DMS153 (cell line): ENCODE data around the gene AFAP1.

Experiments used
- DNase-seq: peaks from one replicate; lab custom pipeline; 2025; lab: John Stamatoyannopoulos, UW

Gene AFAP1

DNA sequence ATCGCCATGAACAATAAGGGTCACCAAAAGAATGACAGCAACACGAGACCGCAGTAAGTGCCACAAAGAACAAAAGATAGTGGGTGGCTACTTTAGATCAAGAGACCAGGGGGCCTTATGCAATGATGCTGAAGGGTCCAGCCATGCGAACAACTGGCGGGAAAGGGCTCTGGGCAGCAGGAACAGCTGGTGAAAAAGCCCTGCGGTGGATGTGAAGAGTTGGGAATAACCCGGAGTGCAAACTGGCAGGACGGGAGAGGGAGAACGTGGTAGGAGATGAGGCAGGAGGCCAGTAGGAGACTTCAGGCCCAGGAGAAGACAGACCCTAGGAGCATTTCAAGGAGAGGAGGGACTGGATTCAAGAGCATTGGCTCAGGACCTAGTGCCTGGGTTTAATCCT lies 120.2 kb downstream of the AFAP1 start:
- DNase-seq: no peak

DNA sequence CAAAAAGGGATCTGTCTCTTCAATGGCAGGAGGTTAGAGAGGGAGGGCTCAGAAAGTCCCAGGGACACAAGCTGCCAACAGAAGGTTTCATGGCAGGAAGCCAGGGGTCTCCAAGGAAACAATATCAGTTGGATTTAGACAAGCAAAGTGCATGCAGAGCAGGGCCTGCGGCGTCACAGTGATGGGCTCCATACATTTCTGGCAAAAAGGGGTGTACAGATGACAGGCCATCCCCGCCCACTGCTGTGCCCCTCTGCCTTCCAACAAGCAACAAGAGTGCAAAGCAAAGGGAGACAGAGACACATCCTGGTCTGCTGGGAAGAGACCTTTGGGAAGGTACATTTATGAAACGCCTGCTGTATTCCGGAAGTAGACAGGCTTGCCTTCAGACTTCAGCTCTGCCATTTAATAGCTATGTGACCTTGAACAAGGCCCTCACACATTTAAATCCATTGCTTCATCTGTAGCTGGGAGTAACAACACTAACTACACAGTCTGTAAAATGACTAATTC lies 121.2 kb downstream of the AFAP1 start:
- DNase-seq: no peak

DNA sequence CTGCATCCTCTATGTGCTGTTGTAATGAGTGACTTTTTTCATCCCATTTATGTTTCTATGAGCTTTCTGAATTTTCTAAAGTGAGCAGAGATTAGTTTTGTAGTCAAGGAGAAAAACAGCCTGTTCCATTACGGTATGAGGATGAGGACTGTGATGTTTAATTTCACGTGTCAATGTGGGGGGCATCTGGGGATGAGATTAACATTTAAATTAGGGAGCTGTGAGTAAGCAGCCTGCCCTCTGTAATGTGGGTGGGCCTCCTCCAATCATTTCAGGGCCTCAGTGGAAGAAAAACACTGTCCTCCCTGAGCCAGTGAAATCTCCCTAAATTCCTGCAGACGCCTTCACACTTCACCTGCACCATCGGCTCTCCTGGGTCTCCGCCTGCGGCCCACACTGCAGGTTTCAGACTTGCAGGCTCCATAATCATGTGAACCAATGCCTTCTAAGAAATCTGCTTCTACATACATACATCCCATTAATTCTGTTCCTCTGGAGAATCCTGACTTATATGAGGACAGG lies 121.7 kb downstream of the AFAP1 start:
- no peak for DNase-seq

DNA sequence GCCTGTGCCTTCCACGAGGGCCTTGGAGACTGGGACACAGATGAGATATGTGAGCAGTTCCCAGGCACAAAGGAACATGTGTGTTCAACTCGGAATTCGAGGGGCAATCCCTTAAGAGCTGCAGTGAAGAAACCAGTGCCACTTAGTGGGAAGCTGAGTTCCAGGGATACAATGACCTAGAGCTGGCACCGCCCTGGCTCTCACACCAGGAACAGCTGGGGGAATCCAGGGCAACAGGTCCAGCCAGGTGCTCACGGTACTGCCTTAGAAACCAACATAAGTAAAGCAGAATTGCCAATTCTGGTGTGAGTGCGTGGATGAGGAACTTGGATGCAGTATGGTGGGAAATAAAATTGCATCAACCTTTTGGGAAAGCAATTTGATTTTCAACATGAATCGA lies 122.9 kb downstream of the AFAP1 start:
- DNase-seq: no peak

DNA sequence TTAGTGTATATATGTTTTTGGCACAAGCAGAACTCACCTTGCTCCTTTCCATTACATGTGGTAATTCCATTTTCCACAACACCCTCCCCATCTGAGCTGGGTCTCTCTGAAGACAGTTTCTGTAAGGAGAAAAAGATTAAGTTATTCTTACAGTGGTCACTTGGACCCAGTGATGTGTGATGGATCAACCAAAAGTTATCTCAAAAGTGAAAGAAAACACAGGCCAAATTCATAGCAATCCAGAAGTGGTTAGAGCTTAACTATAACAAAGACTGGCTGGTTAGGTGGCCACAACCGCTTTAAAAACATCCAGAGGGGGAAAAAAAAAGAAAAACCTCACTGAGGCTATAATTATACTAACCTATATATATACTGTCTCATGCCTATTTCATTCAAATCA lies 123.7 kb downstream of the AFAP1 start:
- no peak for DNase-seq

DNA sequence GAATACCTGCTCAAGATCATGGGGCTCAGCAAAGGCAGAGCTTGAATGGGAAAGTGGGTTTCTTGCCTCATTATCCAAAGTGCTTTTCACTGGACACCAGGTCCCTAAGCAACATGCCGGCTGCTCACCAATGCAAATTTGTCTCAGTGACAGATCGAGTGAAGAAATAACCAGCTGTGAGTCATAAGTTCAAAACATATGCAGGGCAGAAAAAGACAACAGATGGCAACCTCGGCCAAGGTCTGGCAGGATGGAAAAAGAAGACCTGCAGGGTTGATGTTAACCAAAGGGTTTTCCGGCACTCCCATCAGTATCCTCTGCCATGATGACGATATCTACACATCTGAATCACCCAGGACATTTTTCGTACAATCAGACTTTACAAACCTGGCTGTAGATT lies 124.1 kb downstream of the AFAP1 start:
- no peak for DNase-seq

DNA sequence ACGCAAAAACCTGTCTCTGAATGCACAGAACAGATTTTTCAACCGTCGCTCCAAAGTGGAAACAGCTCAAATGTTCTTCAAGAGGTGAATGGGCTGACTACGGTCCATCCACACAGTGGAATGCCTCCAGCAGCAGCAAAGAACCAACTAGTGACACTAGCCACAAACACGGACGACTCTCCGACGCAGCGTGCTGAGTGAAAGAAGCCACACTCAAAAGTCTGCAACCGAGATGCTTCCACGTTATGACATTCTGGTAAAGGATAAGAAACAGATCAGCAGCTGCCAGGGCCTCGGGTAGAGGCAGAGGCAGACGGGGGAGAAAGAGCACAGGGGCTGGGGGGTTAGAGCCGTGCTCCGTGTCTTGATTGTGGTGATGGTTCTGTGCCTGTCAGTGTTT lies 125.2 kb downstream of the AFAP1 start:
- no peak for DNase-seq

DNA sequence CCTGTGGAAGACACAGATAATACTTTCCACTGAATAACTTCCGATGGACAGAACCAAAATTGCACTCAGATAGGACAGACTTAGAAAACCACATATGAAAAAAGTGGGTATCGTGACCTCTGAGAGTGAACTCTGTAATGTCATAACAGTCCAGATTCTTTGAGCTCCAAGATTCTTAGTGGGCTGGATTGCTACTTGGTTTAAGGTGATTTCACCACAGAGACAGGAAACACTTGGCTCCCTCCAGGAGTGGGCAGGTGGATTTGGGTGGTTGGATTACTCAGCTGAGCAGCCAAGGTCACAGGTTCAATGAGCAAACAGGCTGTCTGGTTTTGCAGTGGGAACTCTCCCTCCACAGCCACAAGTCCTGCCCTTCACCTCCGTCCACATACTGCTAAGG lies 126.0 kb downstream of the AFAP1 start:
- DNase-seq: no peak

DNA sequence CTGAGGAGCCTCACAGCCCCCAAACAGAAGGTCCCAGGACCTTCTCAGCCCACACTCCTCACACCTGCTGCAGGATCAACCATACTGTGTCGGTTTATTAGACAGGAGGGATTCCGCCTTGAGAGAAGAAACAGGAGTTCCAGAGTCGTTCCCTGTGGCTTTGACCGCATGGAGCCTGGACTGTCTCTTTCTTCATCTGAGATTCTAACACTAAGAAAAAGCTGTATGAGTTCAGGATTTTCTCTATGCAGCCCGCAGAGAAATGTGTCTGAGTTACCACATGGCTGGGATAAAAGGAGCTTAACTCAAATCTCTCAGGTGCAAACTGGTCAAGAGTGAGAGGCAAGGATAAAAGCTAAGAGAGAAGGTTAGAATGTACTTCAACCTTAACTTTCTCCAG lies 126.7 kb downstream of the AFAP1 start:
- DNase-seq: no peak

DNA sequence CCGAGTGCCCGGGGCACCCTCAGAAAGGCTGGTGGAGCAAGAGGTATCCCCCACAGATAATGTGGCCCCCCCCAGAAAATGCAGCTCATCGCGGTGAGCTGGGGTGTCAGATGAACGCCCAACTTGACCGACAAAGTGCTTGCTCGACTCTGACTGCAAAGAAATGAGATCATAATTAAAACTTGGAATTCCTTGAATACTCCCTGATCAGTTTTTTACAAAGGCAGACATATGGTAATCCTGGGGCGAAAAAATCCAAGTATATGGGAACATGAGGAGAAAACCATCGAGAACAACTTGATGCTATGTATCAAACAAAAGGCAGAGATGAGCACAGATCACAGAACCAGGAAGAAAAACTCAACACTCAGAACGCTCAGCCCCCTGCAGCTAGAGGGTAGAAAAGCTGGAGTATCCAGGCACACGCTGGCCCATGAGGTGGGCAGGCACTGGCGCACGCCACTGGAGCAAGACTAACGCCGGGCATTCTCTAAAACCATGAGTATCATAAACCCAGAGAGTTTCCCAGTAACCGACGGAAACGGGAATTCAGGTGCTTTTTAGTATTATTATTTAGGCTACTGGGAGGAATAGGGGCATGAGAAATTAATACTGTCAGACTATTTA lies 127.3 kb downstream of the AFAP1 start:
- no peak for DNase-seq

DNA sequence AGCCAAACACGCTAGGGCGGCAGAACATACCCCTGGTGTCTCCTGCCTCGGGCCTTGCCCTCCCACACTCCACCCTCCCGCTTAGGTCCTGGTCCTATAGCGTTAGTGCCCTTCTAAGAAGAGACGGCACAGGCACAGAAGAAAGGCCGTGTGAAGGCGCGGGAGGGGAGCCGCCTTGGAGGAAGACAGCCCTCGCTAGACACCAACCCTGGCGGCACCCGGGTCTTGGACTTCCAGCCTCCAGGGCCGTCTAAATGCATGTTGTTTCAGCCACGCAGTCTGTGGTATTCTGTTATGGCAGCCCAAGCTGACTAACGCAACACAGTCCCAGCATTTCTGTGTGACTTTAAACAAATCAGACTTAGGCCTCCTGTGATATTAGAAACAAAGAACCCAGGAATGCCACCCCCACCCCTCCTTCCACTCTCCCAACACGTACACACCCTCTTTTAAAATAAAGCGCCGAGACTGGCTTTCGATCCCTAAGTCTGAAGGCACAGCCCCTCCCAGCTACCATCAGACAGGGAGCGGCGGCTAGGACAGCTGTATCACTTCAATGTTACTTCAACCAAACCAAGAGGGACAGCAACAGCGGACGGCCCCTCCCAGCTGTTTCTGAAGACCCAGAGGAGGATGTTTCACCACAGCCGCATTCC lies 128.0 kb downstream of the AFAP1 start:
- no peak for DNase-seq

DNA sequence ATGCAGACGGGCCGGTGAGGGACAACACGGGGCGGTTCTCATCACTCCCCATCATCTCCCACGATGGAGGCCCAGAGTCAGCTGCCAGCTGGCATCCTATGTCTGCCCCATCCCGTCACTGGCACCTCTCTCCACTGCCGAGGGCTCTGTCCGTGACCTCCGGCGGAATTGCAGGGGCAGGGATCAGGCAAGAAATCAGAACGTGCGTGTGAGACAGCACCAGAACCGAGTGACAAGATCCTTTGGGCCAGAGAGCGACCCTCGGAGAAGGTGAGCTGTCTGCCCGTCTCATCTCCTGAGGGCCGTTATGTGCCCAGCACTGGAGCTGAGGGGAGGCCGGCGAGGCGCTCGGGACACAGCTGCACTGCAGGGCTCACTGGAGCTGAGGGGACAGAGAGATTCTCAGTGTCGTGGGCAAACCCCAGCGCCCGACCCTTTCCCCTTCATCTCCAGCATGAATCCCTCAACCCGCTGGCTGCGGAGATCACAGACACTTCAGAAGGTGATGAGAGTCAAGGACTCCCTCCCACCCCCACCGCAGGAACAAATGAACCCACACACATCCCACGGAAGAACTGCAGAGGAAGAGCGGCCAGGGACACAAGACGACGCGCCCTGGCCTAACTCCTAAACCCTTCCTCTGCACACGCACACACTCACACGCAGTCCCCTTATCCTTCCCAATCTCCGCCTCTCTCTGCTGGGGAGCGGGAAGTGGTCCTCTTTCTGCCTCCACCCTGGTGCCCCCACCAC lies 128.7 kb downstream of the AFAP1 start:
- no peak for DNase-seq

DNA sequence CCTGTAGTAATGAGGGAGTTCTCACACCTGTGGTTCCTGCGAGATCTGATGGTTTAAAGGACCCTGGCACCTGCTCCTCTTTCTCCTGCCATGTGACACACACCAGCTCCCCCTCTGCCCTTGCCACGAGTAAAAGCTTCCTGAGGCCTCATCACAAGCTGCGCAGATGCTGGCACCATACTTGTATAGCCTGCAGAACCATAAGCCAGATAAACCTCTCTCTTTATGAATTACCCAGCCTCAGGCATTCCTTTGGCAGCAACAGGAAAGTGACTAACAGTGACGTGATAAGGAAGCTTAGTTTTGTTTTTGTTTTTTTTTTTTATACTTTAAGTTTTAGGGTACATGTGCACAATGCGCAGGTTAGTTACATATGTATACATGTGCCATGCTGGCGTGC lies 130.9 kb downstream of the AFAP1 start:
- DNase-seq: no peak

DNA sequence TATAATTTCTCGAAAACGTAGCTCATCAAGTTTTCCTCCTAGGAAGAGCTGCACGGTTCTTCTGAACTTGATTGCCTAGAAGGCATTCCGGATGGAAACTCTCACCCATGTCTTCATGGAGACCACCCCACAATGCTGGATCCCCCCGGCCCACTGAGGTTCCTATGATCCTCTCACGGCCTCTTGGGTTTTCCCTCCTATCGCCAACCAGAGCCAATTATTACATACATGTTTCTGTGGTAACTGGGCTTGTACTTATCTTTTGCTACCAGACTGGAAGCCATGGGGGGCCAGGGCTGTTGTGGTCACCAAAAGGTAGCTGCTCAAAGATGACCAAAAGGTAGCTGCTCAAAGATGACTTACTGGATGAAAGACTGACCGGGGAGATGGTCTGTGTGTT lies 131.5 kb downstream of the AFAP1 start:
- DNase-seq: no peak

DNA sequence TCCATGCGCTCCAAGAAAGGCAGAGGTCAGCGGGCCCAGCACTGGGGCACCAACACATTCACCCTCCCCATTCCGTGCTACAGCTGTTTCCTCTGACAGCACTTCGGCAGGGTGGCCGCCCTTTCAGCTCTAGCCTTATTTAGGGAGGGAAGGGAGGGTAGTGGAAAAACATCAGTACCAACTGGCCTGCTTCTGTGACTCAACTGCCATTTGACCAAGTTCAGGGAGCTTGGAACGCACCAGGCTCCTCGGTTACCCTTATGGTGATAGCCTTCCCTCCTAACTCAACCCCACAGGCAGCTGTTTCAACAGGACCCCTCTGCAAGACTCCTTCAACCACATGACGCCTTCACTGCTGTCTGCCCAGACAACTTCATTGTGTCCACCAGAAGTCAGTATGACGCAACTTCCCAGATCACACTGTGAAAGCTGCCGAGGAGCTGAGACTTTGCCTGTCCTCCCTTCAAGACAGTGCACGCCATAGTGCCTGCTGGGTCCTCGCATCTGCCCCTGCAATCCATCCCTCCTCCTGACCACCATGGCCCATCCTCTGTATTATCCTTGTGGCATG lies 132.2 kb downstream of the AFAP1 start:
- no peak for DNase-seq

DNA sequence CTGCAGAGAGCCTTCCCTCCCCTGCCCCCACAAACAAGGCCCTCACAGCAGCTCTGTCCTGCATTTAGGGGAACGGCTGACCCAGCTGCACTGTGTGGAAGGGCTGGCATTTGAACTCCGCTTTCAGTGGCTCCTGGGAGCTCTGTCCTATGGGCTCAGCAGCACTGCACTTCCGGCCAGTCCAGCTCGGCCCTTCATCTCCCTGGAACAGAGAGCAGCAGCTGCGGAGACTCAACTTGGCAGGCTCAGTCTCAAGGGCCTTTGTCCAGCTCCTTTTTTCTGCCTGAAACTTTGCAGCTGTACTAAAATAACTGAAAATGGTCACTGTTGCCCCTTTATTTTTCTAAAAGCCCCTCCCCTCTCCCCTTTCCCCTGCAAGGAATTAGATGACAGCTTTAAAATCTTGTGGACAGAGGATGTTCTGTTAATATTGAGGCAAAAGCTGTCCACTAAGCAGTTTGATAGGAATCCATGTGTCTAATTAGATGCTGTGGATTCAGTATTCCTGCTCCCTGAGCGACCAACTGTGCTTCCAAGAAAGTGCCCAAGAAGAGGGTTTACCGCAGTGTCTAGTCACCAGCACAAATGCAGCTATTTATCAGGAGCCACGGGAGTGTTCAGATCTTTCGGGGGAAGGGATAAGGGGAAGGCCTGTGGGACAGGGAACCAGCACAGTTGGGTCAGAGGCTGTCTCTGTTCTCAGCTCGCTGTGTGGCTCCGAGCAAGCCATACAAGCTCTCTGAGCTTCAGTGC lies 133.1 kb downstream of the AFAP1 start:
- no peak for DNase-seq

DNA sequence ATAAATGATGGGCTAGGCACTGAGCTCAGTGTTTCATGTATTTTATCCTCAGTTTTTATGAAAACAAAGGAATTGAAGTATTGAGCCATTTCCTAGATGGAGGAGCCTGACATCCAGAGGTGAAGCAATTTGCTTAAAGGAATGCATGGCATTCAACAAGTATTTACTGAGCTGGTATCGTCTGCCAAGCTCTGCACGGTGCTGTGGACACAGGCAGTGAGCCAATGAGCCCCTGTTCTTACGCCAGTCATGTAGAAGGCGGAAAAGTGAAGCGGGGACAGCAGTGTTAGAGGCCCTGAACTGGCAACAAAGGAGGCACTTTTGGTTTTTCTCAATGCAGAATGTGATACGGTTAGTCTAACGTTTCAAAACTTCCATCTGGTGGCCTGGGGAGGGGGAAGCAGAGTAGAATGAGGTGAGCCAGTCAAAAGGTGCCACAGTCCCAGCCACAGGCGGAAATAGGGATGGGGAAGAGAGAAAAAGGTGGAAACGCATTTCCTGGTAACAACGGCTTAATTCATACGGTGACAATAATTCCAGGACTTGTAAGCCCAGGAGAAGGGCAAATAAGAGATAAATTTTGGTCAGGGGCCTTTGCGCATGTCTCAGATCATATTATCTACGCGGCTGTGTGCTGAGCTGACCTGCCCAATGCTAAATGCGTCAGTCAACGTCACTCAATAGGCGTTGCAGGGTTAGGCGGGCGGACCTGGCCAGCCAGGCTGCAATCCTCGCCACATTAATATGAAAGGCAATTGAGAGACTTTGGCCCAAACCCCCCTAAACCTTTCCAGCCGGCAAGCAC lies 133.9 kb downstream of the AFAP1 start:
- no peak for DNase-seq

DNA sequence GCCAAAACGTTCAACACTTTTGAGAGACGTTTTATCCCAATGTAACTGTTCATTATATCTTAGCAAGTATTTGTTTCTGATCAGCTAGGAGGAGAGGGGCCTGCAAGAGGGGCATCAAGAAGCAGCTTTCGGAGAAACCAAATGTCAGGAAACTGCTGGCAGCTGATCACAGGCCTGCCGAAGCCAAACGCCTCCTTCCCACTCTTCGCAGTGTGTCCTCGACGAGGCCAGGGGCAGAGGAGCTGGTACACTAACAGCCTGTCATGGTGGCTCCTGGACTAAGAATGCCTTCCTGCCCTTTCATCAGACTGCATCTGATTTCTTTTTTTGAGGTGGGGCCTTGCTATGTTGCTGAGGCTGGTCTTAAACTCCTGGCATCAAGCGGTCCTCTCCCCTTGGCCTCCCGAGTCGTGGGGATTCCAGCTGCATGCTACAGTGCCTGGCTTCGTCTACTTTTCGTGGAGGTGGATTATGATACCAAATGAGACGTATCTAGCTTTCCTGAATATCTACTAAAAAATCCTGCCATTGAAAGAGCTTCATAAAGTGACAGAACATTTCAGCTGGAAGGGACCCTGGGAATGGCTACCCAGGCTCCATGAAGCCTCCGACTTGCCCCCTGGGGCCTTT lies 134.8 kb downstream of the AFAP1 start:
- no peak for DNase-seq

DNA sequence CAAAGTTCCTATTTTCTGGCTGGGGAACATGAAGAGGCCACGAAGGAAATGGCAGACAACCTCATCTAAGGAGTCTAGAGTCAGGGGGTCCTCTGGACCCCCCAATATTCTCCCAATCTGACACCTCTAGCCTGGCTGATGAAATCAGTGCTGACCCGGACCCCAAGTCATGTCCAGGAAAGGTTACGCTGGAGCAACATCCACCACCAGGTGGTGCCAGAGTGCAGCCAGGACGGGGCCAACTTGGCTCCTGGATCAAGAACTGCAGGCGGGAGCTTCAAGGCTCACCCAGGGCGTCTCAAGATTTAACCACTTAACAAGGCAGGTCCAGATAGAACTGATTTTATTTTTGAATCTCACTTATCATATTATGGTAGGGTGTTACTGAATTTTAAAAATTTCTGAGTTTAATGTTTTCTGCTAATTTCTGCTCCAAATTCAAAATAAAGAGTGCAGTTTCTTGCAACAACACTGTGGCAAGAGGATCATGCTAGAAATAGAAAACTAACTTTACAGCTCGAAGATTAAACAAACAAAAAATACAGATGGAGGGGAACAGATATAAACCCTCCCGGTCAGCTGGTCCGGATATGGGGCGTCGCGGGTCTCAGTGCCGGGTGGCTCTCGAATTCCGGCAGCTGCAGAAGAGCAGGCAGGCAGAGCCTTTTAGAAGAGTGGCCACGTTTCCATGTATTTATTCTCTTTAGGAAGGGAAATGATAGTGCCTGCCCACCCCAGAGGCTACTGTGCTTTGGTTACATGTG lies 135.5 kb downstream of the AFAP1 start:
- no peak for DNase-seq

DNA sequence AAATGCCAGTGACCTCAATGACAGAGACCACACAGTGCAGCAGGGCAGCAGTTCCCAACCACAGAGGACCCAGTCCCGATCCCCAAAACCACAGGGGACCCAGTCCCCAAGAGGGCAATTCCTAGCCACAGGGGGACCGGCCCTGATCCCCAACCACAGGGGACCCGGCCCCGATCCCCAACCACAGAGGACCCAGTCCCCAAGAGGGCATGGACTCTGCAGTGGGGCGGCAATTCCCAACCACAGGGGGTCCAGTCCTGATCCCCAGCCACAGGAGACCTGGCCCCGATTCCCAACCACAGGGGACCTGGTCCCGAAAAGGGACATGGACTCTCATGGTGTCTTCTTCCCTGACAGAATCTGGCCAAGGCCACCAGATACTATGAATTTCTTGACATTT lies 136.3 kb downstream of the AFAP1 start:
- DNase-seq: no peak
